IMR-90 (cell line): ENCODE data around the gene GPR161. TPM values are rescaled to one million over a fixed set of nuclear protein-coding genes. Genes with fewer than 3 reads are reported as not detected.
A peak's percentile ranks its signal among the peaks of the same experiment; 100 is the strongest.

Source experiments
- ATAC-seq: fragments of 200-7000 bp; cut with Tn5 transposase; 2 replicates; pipeline ENCODE4 v1.9.1; 2020; ENCODE audit warnings: low read depth, mild to moderate bottlenecking, moderate library complexity
- BruUV-seq: library from RNA; stranded (reverse); fragments of 400-500 nt; replicated peaks from 2 replicates; lab custom pipeline; 2021; lab: Mats Ljungman, UMichigan
- CTCF ChIA-PET: fragments of 300-600 bp; formaldehyde crosslinking; extraction: SDS; loops from one replicate; lab custom pipeline; 2021; ENCODE audit warnings: antibody characterized with exemption; lab: Yijun Ruan, JAX
- POLR2A ChIA-PET: fragments of 300-600 bp; sonication (Branson Sonifier 250); formaldehyde crosslinking; loops from one replicate; lab custom pipeline; 2022; ENCODE audit warnings: antibody characterized with exemption; ENCODE audit not compliant: unreplicated experiment; lab: Charles Lee
- DNase-seq: peaks from one replicate; pipeline ENCODE4 v3.0.0; 2013
- H2AFZ ChIP-seq: replicated peaks from 2 replicates; pipeline ENCODE3; 2013; ENCODE audit warnings: low read length, mild to moderate bottlenecking; ENCODE audit not compliant: poor library complexity
- H2AK5ac ChIP-seq: 2 replicates; pipeline ENCODE4 v1.6.1; 2013; ENCODE audit warnings: low read depth, low read length, inconsistent platforms
- H2AK9ac ChIP-seq: replicated peaks from 2 replicates; pipeline ENCODE3; 2013; ENCODE audit warnings: mild to moderate bottlenecking, low read depth, low read length, moderate library complexity; ENCODE audit not compliant: poor library complexity
- H2BK120ac ChIP-seq: 2 replicates; pipeline ENCODE4 v1.6.1; 2013; ENCODE audit warnings: low read depth, low read length, inconsistent platforms
- H2BK15ac ChIP-seq: 3 replicates; pipeline ENCODE4 v1.6.1; 2013; ENCODE audit warnings: low read depth, low read length, inconsistent platforms
- H2BK20ac ChIP-seq: 2 replicates; pipeline ENCODE4 v1.6.1; 2013; ENCODE audit warnings: low read depth, mild to moderate bottlenecking, inconsistent platforms, low read length, moderate library complexity
- H2BK5ac ChIP-seq: 2 replicates; pipeline ENCODE4 v1.6.1; 2013; ENCODE audit warnings: mild to moderate bottlenecking, low read depth, low read length, inconsistent platforms; ENCODE audit not compliant: poor library complexity, severe bottlenecking
- H3K14ac ChIP-seq: replicated peaks from 2 replicates; pipeline ENCODE4 v1.6.1; 2013; ENCODE audit warnings: low read depth, low read length, inconsistent platforms
- H3K18ac ChIP-seq: 2 replicates; pipeline ENCODE4 v1.6.1; 2013; ENCODE audit warnings: low read depth, low read length, control low read depth
- H3K23ac ChIP-seq: 2 replicates; pipeline ENCODE4 v1.6.1; 2013; ENCODE audit warnings: low read depth, low read length, inconsistent platforms
- H3K27ac ChIP-seq: 2 replicates; pipeline ENCODE4 v1.5.1; 2013; ENCODE audit warnings: mild to moderate bottlenecking, control low read depth, low read length; ENCODE audit not compliant: insufficient read depth
- H3K27me3 ChIP-seq: 2 replicates; pipeline ENCODE4 v1.6.1; 2013; ENCODE audit warnings: low read length; ENCODE audit not compliant: control insufficient read depth, insufficient read depth
- H3K36me3 ChIP-seq: 2 replicates; pipeline ENCODE4 v1.6.1; 2013; ENCODE audit warnings: low read length, mixed read lengths; ENCODE audit not compliant: control insufficient read depth, insufficient read depth
- H3K4ac ChIP-seq: 2 replicates; pipeline ENCODE4 v1.6.1; 2013; ENCODE audit warnings: low read depth, low read length, inconsistent platforms
- H3K4me1 ChIP-seq: 2 replicates; pipeline ENCODE4 v1.6.1; 2013; ENCODE audit warnings: low read length, mixed read lengths; ENCODE audit not compliant: control insufficient read depth, insufficient read depth
- H3K4me2 ChIP-seq: 2 replicates; pipeline ENCODE4 v1.6.1; 2013; ENCODE audit warnings: low read depth, mild to moderate bottlenecking, control low read depth, low read length, moderate library complexity
- H3K4me3 ChIP-seq: 2 replicates; pipeline ENCODE4 v1.5.1; 2013; ENCODE audit warnings: low read depth, mild to moderate bottlenecking, control low read depth, low read length, moderate library complexity; ENCODE audit not compliant: insufficient read depth
- H3K56ac ChIP-seq: 2 replicates; pipeline ENCODE4 v1.6.1; 2013; ENCODE audit warnings: low read length, inconsistent platforms; ENCODE audit not compliant: insufficient read depth; ENCODE audit errors: extremely low read depth
- H3K79me1 ChIP-seq, 2 experiments: 2 replicates each; pipeline ENCODE4 v1.6.1; 2013; ENCODE audit warnings: low read length in 2 of 2, inconsistent platforms in 1 of 2, low read depth in 1 of 2
- H3K9ac ChIP-seq: 2 replicates; pipeline ENCODE4 v1.6.1; 2013; ENCODE audit warnings: low read depth, low read length, control low read depth
- H3K9me1 ChIP-seq: 2 replicates; pipeline ENCODE4 v1.6.1; 2013; ENCODE audit warnings: low read length, inconsistent platforms; ENCODE audit not compliant: insufficient read depth
- H3K9me3 ChIP-seq: 2 replicates; pipeline ENCODE4 v1.6.1; 2013; ENCODE audit warnings: low read length; ENCODE audit not compliant: control insufficient read depth, insufficient read depth
- H4K20me1 ChIP-seq: 2 replicates; pipeline ENCODE4 v1.6.1; 2013; ENCODE audit warnings: low read length, inconsistent platforms; ENCODE audit not compliant: insufficient read depth
- H4K5ac ChIP-seq: 2 replicates; pipeline ENCODE4 v1.6.1; 2013; ENCODE audit warnings: mild to moderate bottlenecking, low read depth, low read length, control low read depth
- H4K8ac ChIP-seq, 2 experiments: 2 replicates each; pipeline ENCODE4 v1.6.1; 2013; ENCODE audit warnings: low read depth in 2 of 2, low read length in 2 of 2, control low read depth in 1 of 2, inconsistent platforms in 1 of 2
- H4K91ac ChIP-seq: 2 replicates; pipeline ENCODE4 v1.6.1; 2013; ENCODE audit warnings: low read depth, low read length, inconsistent platforms; ENCODE audit not compliant: insufficient read depth
- BHLHE40 ChIP-seq: fragments of 150-350 bp; IDR thresholded peaks from 2 replicates; pipeline ENCODE4 v1.6.1; 2016; ENCODE audit warnings: mild to moderate bottlenecking, low read depth, low read length
- CEBPB ChIP-seq: IDR thresholded peaks from 2 replicates; pipeline ENCODE4 v1.6.1; 2012; ENCODE audit warnings: low read depth, low read length, improper control_type of control experiment
- CHD1 ChIP-seq: IDR thresholded peaks from 2 replicates; pipeline ENCODE4 v1.6.1; 2012; ENCODE audit warnings: low read depth, low read length, improper control_type of control experiment
- CTCF ChIP-seq: conservative IDR thresholded peaks from 2 replicates; pipeline ENCODE4 v1.5.1; 2012; ENCODE audit warnings: mild to moderate bottlenecking, low read depth, low read length, improper control_type of control experiment
- FOS ChIP-seq: fragments of 150-350 bp; IDR thresholded peaks from 2 replicates; pipeline ENCODE4 v1.6.1; 2016; ENCODE audit warnings: low read depth, low read length
- MAFK ChIP-seq: IDR thresholded peaks from 2 replicates; pipeline ENCODE4 v1.6.1; 2012; ENCODE audit warnings: low read depth, low read length, improper control_type of control experiment
- MAZ ChIP-seq: IDR thresholded peaks from 2 replicates; pipeline ENCODE4 v1.6.1; 2012; ENCODE audit warnings: low read depth, mild to moderate bottlenecking, low read length, improper control_type of control experiment, moderate library complexity, borderline replicate concordance
- MXI1 ChIP-seq: IDR thresholded peaks from 2 replicates; pipeline ENCODE4 v1.6.1; 2012; ENCODE audit warnings: low read depth, mild to moderate bottlenecking, low read length, moderate library complexity, borderline replicate concordance
- NFE2L2 ChIP-seq: fragments of 150-350 bp; IDR thresholded peaks from 2 replicates; pipeline ENCODE4 v1.6.1; 2016; ENCODE audit warnings: low read depth, mild to moderate bottlenecking, low read length
- POLR2A ChIP-seq: IDR thresholded peaks from 2 replicates; pipeline ENCODE4 v1.6.1; 2012; ENCODE audit warnings: mild to moderate bottlenecking, low read depth, low read length
- RAD21 ChIP-seq: IDR thresholded peaks from 2 replicates; pipeline ENCODE4 v1.6.1; 2012; ENCODE audit warnings: low read length, improper control_type of control experiment
- RCOR1 ChIP-seq: IDR thresholded peaks from 2 replicates; pipeline ENCODE4 v1.6.1; 2012; ENCODE audit warnings: mild to moderate bottlenecking, low read length, improper control_type of control experiment; ENCODE audit not compliant: insufficient replicate concordance
- RFX5 ChIP-seq: IDR thresholded peaks from 2 replicates; pipeline ENCODE4 v1.8.0; 2012; ENCODE audit warnings: low read depth, mild to moderate bottlenecking, low read length, moderate library complexity
- SMC3 ChIP-seq: fragments of 150-350 bp; IDR thresholded peaks from 2 replicates; pipeline ENCODE4 v1.6.1; 2016; ENCODE audit warnings: low read depth, mild to moderate bottlenecking, antibody characterized with exemption, low read length, moderate library complexity
- WGBS, 2 experiments: methylation state at CpG; one replicate each; pipeline versions ENCODE4 v1.1.5 to v1.1.7; 2013; ENCODE audit warnings: missing lambda C conversion rate in 2 of 2; ENCODE audit not compliant: insufficient read length in 1 of 2; ENCODE audit errors: extremely low coverage in 2 of 2; 5-methylcytosine and 5-hydroxymethylcytosine counted together
- dilution Hi-C: fragments of 300-500 bp; cut with HindIII; formaldehyde crosslinking; loops from one replicate; pipeline ENCODE4 v1.14.3; 2018; ENCODE audit warnings: low sequenced_read_pairs; ENCODE audit not compliant: unreplicated experiment
- in situ Hi-C: fragments of 300-500 bp; cut with MboI; formaldehyde crosslinking; loops from 3 replicates; pipeline ENCODE4 v1.14.3; 2019; ENCODE audit warnings: low sequenced_read_pairs, inconsistent platforms, mixed read lengths
- intact Hi-C: fragments of 100-400 bp; cut with micrococcal nuclease; formaldehyde crosslinking; loops from 2 replicates; pipeline ENCODE4 v1.10.0; 2022
- polyA plus RNA-seq, 3 experiments: library from polyadenylated mRNA; depleted of rRNA; stranded (reverse); fragments of >200 nt; gene quantifications; 2 replicates each; pipeline ENCODE4 v1.2.3, GENCODE V29; 2012; ENCODE audit warnings: low replicate concordance in 1 of 3
- total RNA-seq: library from RNA; depleted of rRNA; stranded (reverse); fragments of >200 nt; gene quantifications from 2 replicates; pipeline ENCODE4 v1.2.3, GENCODE V29; 2012
- TF ChIP-seq, protein P1 (sequence below): fragments of 150-350 bp; IDR thresholded peaks from 2 replicates; pipeline ENCODE4 v1.6.1; 2017; ENCODE audit warnings: mild to moderate bottlenecking, antibody characterized with exemption, low read length, low read depth

GPR161 gene
- total and polyA plus RNA-seq, 2 of the 4 experiments (the other 2 are of a cell fraction) = 12.5 to 13.3 TPM

DNA sequence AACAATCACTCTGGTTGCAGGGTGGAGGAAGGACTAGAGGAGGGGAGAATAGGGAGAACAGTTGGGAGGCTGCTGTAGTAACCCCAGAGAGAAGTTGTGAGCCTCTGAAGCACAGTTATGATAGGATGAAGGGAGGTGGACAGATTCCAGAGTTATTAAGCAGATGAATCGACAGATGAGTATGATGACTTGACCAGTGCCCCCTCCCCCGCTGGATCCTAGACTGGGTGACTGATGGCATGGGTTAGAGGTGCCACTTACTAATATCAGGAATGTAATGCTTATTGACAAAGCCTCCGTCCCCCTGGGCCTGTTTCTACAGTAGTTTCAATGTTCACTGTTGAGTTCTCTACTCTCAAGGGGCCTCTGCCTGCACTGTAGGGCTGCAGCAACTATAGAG lies 28.0 kb upstream of the GPR161 start:
- in situ Hi-C loops = no loop called here
- no peak overlapping the region for H3K18ac ChIP-seq
- intact Hi-C loops = no loop called here
- no peak overlapping the region for H4K8ac ChIP-seq
- no peak overlapping the region for H2AFZ ChIP-seq
- no peak overlapping the region for H2BK20ac ChIP-seq
- no peaks in the 10 kb centered on the region; the same call in 1 of the 2 replicates for H3K27me3 ChIP-seq
- no peak overlapping the region for H3K9ac ChIP-seq
- H4K91ac ChIP-seq = no peak overlapping the region
- ATAC-seq = no peak
- no peaks in the 10 kb centered on the region for H3K36me3 ChIP-seq
- no TSS peak for BruUV-seq
- no peak overlapping the region for H2BK120ac ChIP-seq
- CTCF ChIA-PET = no interaction called here
- no peak overlapping the region for H2AK5ac ChIP-seq
- H3K4me1 ChIP-seq = no peaks in the 10 kb centered on the region
- no peak overlapping the region for H2BK15ac ChIP-seq
- no peak overlapping the region for H4K5ac ChIP-seq
- H3K56ac ChIP-seq = no peak overlapping the region
- no peak overlapping the region for H2AK9ac ChIP-seq
- H3K23ac ChIP-seq = no peak overlapping the region
- dilution Hi-C loops = no loop called here
- no peak overlapping the region for H3K14ac ChIP-seq
- H3K79me1 ChIP-seq = no peaks in the 10 kb centered on the region
- POLR2A ChIA-PET = no interaction called here
- no peaks in the 10 kb centered on the region for H4K20me1 ChIP-seq
- no peak overlapping the region for H3K27ac ChIP-seq
- no peaks in the 10 kb centered on the region for H3K9me1 ChIP-seq
- H3K4me3 ChIP-seq = no peak overlapping the region
- peaks cover 3% of the 10 kb centered on the region; the same call in 1 of the 2 replicates for H3K9me3 ChIP-seq
- peak; percentile 12 for DNase-seq
- H2BK5ac ChIP-seq = no peak overlapping the region
- H3K4me2 ChIP-seq = no peak overlapping the region
- TF ChIP-seq SMC3 (no peak), BHLHE40 (no peak), CEBPB (no peak), CTCF (no peak), FOS (no peak), MXI1 (no peak), MAFK (no peak), CHD1 (no peak), RFX5 (no peak), POLR2A (no peak), NFE2L2 (no peak), RCOR1 (no peak), RAD21 (no peak), MAZ (no peak)
- TF ChIP-seq, protein P1, sequence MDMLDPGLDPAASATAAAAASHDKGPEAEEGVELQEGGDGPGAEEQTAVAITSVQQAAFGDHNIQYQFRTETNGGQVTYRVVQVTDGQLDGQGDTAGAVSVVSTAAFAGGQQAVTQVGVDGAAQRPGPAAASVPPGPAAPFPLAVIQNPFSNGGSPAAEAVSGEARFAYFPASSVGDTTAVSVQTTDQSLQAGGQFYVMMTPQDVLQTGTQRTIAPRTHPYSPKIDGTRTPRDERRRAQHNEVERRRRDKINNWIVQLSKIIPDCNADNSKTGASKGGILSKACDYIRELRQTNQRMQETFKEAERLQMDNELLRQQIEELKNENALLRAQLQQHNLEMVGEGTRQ = no peak
- no CpG with 5 or more reads among the region's 3 CpGs for WGBS, 2 experiments
- no peak overlapping the region for H3K4ac ChIP-seq
